ENCODE data around the gene PACSIN2.

DNA sequence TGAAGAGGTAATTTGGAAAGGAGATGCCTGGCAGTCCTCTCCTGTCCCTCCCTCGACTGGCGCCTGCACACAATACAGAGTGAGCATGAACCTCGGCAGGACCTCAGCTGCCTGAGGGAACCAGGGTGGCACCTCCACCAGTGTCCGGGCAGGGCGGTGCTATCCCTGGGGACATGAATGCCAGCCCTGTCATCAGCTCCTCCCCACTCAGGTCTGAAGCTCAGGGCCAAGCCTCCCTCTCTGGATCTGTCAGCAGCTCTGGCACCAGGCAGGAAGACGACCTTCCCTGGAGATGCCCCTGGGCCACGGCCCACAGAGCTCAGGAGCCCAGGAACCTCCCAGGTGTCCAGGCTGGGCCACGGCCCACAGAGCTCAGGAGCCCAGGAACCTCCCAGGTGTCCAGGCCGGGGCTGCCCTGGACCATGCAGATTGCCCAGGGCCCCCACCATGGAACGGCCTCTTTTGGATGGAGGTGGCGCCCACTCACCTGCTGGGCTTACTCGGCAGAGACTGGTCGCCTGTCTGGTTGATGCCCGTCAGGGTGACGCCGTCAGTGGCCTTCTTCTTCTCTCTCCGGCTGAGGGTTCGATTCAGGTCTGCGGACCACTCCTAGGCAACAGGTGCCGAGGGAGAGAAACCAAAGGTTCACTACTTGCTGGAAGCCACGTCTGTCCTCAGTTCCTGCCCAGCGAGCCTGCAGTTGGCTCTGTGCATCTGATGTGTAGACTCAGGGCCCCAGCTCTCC lies 136.2 kb downstream of the PACSIN2 start:
- TF ChIP-seq CTCF (IDR thresholded peaks at IDR 0.05; ENCODE audit: insufficient read depth, low read depth, low read length): no peak
- no peak for TF ChIP-seq EZH2 (IDR thresholded peaks at IDR 0.05; ENCODE audit: insufficient read depth, low read length)

Measured in astrocyte (in vitro differentiated cells and primary cell).